ENCODE data around the gene MBNL1. TPM values are rescaled to one million over a fixed set of nuclear protein-coding genes. Genes with fewer than 3 reads are reported as not detected.

Gene MBNL1
- total RNA-seq, 1 donor from 2014 or later, result 311 TPM

- H3K9me3 ChIP-seq, result no peaks in the 10 kb centered on the region
- DNase-seq (ENCODE audit: extremely low spot score in 2 of 2), result no peak
- H3K4me3 ChIP-seq, result peak overlapping the region; percentile 30 to 47
- H3K27me3 ChIP-seq, result no peaks in the 10 kb centered on the region
- intact Hi-C loops (cut with DNase I), result no loop called here
- no peaks in the 10 kb centered on the region for H3K36me3 ChIP-seq
- peaks cover 90% of the 10 kb centered on the region for H3K4me1 ChIP-seq
- H3K27ac ChIP-seq, result peak overlapping the region; percentile 64
- TF ChIP-seq, protein P1, sequence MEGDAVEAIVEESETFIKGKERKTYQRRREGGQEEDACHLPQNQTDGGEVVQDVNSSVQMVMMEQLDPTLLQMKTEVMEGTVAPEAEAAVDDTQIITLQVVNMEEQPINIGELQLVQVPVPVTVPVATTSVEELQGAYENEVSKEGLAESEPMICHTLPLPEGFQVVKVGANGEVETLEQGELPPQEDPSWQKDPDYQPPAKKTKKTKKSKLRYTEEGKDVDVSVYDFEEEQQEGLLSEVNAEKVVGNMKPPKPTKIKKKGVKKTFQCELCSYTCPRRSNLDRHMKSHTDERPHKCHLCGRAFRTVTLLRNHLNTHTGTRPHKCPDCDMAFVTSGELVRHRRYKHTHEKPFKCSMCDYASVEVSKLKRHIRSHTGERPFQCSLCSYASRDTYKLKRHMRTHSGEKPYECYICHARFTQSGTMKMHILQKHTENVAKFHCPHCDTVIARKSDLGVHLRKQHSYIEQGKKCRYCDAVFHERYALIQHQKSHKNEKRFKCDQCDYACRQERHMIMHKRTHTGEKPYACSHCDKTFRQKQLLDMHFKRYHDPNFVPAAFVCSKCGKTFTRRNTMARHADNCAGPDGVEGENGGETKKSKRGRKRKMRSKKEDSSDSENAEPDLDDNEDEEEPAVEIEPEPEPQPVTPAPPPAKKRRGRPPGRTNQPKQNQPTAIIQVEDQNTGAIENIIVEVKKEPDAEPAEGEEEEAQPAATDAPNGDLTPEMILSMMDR (IDR thresholded peaks at IDR 0.05), result no peak
- no peak for TF ChIP-seq POLR2AphosphoS5 (IDR thresholded peaks at IDR 0.05; ENCODE audit: insufficient read depth in 1 of 2, low read depth in 1 of 2)
- no peak for TF ChIP-seq POLR2A (IDR thresholded peaks at IDR 0.05)
Observed at GRCh38 chr3:152299249-152299976, 30.7 kb downstream of the MBNL1 start.

DNA sequence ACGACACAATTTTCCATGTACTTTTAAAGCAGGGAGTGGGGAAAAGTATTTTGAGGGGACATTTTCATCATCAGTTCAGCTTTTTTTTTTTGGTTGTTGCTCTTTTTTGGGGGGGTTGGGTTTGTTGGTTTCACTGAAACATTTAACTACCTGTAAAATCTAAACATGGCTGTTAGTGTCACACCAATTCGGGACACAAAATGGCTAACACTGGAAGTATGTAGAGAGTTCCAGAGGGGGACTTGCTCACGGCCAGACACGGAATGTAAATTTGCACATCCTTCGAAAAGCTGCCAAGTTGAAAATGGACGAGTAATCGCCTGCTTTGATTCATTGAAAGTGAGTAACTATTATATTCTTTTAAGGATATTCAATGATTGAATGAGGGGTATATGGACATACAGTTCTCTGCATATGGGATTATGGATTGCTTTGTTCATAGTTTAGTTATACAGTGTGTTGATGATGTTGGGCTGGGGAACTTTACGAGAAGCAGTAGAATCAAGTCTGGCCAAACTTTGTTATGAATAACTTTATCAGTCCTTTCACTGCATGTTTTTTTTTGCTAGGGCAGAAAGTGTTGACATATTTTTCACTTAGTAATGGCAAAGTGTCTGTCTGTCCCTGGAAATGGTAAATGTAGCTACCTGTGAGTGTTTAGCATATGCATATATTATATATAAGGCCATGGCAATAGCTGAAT is 31.5 kb downstream of the MBNL1 start:
- peak overlapping the region; percentile 64 for H3K27ac ChIP-seq
- no peaks in the 10 kb centered on the region for H3K27me3 ChIP-seq
- peak overlapping the region; percentile 30 to 47 for H3K4me3 ChIP-seq
- H3K4me1 ChIP-seq, result peaks cover 97% of the 10 kb centered on the region
- intact Hi-C loops (cut with DNase I), result loop anchor here (5.0 kb wide), 1 partner anchor 33 kb away; the partner anchor contains the start of gene MBNL1
- TF ChIP-seq POLR2A (IDR thresholded peaks at IDR 0.05) (no peak), POLR2AphosphoS5 (IDR thresholded peaks at IDR 0.05; ENCODE audit: insufficient read depth in 1 of 2, low read depth in 1 of 2) (no peak)
- TF ChIP-seq, protein P1 (IDR thresholded peaks at IDR 0.05), result no peak
- H3K36me3 ChIP-seq, result no peaks in the 10 kb centered on the region
- no peaks in the 10 kb centered on the region for H3K9me3 ChIP-seq
- DNase-seq (ENCODE audit: extremely low spot score in 2 of 2), result no peak

GRCh38 chr3:152301745-152302181 is 33.0 kb downstream of the MBNL1 start:
- intact Hi-C loops (cut with DNase I), result loop anchor here (5.0 kb wide), 1 partner anchor 34 kb away; the partner anchor contains the start of gene MBNL1
- Histone ChIP-seq H3K27ac (peak overlapping the region; percentile 64), H3K4me1 (peaks cover 97% of the 10 kb centered on the region), H3K27me3 (no peaks in the 10 kb centered on the region), H3K4me3 (peak overlapping the region; percentile 15 to 16), H3K9me3 (no peaks in the 10 kb centered on the region), H3K36me3 (no peaks in the 10 kb centered on the region)
- TF ChIP-seq POLR2A (IDR thresholded peaks at IDR 0.05) (no peak), POLR2AphosphoS5 (IDR thresholded peaks at IDR 0.05; ENCODE audit: insufficient read depth in 1 of 2, low read depth in 1 of 2) (no peak)
- TF ChIP-seq, protein P1 (IDR thresholded peaks at IDR 0.05), result no peak
- no peak for DNase-seq (ENCODE audit: extremely low spot score in 2 of 2)

DNA sequence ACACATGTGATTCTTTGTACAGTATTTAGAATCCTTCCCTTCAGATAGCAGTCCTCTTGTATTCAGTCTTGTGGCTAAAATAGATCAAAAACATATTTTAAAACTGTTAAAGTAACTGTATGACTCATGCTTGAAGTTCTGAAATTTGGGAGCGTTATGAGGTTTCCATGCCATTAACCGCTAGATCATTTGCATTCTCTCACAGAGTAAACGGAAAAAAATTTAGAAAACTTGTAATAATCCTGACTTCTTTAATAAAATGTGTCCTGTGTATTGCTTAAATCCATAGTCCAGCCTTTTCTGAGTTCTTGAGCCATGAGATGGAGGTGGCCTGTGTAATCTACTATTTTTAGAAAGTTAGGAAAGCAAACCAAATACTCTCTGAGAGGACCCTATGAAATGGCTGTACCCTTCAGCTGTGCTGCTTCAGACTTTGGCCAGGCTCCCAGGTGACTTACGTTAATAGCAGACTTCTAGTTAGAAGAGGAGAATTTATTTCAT is 33.8 kb downstream of the MBNL1 start:
- TF ChIP-seq POLR2A (IDR thresholded peaks at IDR 0.05) (no peak), POLR2AphosphoS5 (IDR thresholded peaks at IDR 0.05; ENCODE audit: insufficient read depth in 1 of 2, low read depth in 1 of 2) (peak in 1 of 2 donors; percentile 67)
- TF ChIP-seq, protein P1 (IDR thresholded peaks at IDR 0.05), result no peak
- Histone ChIP-seq H3K4me1 (peaks cover 98% of the 10 kb centered on the region), H3K9me3 (no peaks in the 10 kb centered on the region), H3K27ac (peak overlapping the region; percentile 64), H3K27me3 (no peaks in the 10 kb centered on the region), H3K36me3 (no peaks in the 10 kb centered on the region), H3K4me3 (no peak overlapping the region)
- DNase-seq (ENCODE audit: extremely low spot score in 2 of 2), result no peak
- intact Hi-C loops (cut with DNase I), result loop anchor here (5.0 kb wide), 1 partner anchor 35 kb away; the partner anchor contains the start of gene MBNL1

All from vagina (tissue), 2 donors.